LNCAP (cell line): ENCODE results near the gene BRMS1L.

Experiments used
- TF ChIP-seq, protein P1 (sequence below): fragments of 450-650 bp; IDR thresholded peaks from 2 replicates; pipeline ENCODE4 v1.5.1; 2017; ENCODE audit warnings: mild to moderate bottlenecking

BRMS1L gene

DNA sequence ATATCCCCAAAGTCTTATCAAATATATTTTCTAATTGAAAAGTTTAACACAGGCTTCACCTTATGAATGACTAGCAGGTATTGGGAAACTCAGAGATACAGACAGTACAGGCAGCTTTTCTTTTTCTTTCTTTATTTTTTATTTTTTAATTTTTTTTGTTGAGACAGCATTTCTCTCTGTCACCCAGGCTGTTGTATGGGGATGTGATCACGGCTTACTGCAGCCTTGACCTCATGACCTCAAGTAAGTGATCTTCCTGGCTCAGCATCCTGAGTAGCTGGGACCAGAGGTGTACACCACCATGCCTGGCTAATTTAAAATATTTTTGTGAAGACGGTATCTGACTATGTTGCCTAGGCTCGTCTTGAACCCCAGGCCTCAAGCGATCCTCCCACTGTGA is 85.0 kb downstream of the BRMS1L start:
- TF ChIP-seq, protein P1, sequence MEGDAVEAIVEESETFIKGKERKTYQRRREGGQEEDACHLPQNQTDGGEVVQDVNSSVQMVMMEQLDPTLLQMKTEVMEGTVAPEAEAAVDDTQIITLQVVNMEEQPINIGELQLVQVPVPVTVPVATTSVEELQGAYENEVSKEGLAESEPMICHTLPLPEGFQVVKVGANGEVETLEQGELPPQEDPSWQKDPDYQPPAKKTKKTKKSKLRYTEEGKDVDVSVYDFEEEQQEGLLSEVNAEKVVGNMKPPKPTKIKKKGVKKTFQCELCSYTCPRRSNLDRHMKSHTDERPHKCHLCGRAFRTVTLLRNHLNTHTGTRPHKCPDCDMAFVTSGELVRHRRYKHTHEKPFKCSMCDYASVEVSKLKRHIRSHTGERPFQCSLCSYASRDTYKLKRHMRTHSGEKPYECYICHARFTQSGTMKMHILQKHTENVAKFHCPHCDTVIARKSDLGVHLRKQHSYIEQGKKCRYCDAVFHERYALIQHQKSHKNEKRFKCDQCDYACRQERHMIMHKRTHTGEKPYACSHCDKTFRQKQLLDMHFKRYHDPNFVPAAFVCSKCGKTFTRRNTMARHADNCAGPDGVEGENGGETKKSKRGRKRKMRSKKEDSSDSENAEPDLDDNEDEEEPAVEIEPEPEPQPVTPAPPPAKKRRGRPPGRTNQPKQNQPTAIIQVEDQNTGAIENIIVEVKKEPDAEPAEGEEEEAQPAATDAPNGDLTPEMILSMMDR: no peak

DNA sequence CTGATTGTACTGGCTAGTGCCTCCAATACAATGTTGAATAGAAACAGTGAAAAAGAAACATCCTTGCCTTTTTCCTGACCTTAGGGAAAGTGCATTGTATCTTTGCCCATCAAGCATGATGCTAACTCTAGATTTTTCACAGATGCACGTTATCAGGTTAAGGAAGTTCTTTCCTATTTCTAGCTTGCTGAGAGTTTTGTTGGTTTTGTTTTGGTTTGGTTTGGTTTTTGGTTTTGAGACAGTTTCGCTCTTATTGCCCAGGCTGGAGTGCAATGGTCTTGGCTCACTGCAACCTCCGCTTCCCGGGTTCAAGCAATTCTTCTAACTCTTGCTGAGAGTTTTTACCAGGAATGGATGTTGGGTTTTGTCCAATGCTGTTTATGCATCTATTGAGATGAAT is 89.0 kb downstream of the BRMS1L start:
- TF ChIP-seq, protein P1: no peak

DNA sequence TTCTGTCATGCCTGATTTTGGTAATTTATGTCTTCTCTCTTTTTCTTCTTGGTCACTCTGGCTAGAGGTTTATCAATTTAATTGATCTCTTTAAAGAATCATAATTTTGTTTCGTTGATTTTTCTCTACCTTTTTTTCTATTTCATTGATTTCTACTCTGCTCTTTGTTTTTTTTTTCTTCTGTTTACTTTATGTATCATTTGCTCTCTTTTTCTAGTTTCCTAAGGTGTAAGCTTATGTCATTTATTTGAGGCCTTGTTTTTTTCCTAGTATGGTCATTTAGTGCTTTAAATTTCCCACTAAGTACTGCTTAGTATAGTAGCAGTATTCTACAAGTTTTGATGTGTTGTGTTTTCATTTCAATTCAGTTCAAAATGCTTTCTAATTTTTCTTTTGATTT is 89.6 kb downstream of the BRMS1L start:
- TF ChIP-seq, protein P1: no peak
